GM21717 (cell line): Measurements from ENCODE around the gene KATNAL2.
A peak's percentile ranks its signal among the peaks of the same experiment; 100 is the strongest.
"Not testable (repeated sequence)": the region's sequence is repeated elsewhere in the genome, so short reads cannot be mapped to it uniquely, and the experiment has no call there.

Experiments used
- ATAC-seq: cut with Tn5 transposase; IDR thresholded peaks from one replicate; pipeline ENCODE4 v1.9.1; 2021; ENCODE audit warnings: mild to moderate bottlenecking, moderate library complexity; ENCODE audit not compliant: unreplicated experiment

Gene KATNAL2

DNA sequence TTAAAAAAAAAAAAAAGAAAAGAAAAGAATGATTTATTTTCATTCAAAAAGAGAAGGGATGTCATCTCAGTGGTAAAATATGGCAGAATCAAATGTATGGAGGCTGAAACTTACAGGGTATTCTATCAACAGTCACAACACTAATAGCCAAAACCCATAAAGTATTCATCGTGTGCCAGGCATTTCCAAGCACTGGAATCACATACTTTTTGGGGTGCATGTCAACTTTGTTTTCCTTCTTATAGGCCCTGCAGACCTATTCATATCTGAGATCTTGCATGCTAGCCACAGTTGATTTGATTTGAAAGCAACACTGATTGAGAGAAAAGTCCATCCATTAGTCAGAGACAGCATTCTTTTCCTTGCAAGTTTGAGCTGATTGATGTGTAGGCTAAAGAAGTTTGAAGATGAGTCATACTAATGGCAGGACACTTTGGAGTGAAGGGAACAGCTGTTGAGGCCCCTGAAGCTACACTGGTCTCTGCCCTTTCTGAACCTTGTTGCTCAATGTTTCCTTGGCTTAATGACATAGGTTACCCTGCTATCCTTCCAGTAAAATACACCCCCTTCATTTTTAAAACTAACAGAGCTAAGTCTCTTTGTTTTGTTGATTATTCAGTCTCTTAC is 22.0 kb downstream of the KATNAL2 start:
- ATAC-seq = no peak

GRCh38 chr18:46939998-46940571 is 22.7 kb downstream of the KATNAL2 start:
- ATAC-seq = no peak

- no peak for ATAC-seq
Observed at GRCh38 chr18:46942646-46943045, 25.2 kb downstream of the KATNAL2 start.

GRCh38 chr18:46946656-46947282 is 29.4 kb downstream of the KATNAL2 start:
- ATAC-seq = peak; percentile 96

DNA sequence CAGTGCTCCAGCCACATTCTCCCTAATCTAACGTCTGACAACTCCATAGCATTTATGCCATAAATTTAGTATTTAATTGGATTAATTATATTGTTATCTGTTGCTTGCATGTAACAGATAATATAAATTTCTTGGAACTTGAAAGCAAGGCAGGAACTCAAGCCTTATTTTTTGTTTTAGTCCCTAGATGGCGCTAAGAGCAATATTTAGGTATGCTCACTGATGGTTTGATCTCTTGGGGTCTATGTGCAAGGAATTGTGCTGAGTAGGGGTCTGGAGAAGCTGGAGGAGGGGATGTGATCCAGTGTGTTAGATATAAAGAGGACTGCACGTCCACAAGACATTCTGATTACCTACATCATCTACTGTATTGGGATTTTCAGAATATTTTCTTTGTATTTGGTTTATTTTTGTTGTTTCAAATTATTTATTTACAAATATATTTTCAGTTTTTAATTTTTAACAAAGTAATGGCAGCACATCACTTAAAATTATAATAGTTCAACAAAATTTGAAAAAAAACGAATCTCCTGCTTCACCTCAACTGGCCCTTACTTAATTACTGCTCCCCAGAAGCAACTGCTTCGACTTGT is 32.8 kb downstream of the KATNAL2 start:
- ATAC-seq = no peak

- no peak for ATAC-seq
Observed at GRCh38 chr18:46953195-46953594, 35.8 kb downstream of the KATNAL2 start.

- ATAC-seq = no peak
Observed at GRCh38 chr18:46958209-46958608, 40.8 kb downstream of the KATNAL2 start.

GRCh38 chr18:46963656-46964578 is 46.5 kb downstream of the KATNAL2 start:
- ATAC-seq = not testable (repeated sequence)

DNA sequence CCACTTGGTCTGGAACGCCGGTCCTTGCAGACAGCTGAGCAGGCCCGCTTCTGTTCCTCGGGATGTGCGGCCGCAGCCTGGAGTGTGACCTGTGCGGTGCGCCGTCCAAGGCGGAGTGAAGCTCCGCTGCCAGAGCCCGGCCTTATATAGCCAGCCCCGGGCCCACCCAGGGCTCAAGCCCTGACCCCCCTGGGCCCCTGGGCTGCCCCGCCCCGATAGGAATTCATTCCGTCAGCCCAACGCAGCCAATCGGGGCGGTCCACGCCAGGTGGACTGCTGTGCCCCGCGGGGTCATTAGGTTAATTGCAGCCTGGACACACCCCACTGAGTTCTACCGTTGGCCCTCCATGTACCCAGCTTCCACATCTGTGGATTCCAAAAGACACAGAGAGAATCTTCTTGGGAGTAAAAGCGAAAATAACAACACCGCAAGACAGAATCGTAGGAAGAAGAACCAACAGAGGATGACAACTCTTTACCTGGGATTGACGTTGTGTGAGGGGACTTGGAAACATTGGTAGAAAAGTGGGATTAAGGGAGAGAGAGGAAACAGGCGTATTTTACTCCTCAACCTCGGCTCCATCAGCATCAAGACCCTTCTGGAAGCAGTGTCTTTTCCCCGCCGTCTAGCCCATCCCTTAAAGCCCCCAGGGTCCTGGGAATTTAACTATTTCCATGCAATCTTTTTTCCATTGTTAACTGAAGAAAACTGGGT is 47.3 kb downstream of the KATNAL2 start:
- ATAC-seq = not testable (repeated sequence)

- ATAC-seq = not testable (repeated sequence)
Observed at GRCh38 chr18:46966266-46966665, 48.9 kb downstream of the KATNAL2 start.

GRCh38 chr18:46969551-46969950 is 52.1 kb downstream of the KATNAL2 start:
- ATAC-seq = not testable (repeated sequence)

DNA sequence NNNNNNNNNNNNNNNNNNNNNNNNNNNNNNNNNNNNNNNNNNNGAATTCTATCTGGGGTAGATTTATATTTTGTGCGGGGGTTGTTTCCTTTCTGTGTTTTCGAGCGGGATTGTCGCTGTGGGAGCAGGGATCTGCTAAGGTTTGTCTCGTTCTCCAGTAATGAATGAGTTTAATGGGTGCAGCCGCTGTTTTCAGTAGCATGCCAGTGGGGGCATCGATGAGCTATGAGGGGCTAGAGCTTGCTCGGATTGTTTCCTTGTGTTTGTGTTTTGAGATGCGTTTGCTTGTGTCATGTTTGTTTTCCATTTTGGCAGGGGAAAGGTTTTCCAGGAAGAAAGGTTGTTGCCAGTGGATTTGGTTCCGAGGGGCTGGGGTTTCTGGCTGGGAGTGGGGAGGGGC is 102.5 kb downstream of the KATNAL2 start:
- not testable (repeated sequence) for ATAC-seq

DNA sequence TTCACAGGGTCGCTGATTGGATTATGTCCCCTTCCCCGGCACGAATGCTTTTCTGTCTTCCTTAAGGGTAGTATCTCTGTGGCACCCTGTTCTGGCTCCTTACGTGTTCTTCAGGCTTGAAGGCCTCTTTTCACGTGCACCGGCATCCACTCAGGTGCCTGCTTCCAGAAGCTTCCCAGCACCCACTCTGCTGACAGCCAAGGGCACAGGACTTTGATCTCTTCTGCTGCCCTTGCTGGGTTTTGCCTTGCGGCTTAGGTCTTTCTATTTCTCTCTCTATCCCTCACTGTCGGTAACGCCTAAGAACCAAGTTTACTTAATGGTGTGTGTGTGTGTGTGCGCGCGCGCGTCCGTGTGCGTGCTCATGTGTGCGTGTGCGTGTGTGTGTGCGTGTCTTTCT is 103.4 kb downstream of the KATNAL2 start:
- not testable (repeated sequence) for ATAC-seq

DNA sequence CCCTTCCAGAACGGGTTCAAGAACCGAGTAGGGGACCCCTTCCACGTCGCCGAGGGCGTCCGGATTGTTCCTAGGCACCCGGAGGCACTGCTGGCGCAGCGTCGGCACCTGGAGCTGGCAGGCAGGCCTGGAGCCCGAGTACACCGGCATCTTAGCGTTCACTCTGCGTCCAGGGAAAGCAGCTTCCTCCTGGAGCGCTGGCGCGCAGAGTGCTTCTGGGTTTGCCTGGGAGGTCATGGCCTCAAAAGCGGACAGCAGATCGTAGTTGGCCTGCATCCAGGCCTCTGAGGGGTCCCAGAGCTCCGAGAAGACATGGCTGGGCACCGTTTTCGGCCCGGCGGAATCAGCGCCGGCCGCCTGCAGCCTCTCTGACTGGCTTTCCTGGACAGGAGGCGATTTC is 105.4 kb downstream of the KATNAL2 start:
- not testable (repeated sequence) for ATAC-seq

DNA sequence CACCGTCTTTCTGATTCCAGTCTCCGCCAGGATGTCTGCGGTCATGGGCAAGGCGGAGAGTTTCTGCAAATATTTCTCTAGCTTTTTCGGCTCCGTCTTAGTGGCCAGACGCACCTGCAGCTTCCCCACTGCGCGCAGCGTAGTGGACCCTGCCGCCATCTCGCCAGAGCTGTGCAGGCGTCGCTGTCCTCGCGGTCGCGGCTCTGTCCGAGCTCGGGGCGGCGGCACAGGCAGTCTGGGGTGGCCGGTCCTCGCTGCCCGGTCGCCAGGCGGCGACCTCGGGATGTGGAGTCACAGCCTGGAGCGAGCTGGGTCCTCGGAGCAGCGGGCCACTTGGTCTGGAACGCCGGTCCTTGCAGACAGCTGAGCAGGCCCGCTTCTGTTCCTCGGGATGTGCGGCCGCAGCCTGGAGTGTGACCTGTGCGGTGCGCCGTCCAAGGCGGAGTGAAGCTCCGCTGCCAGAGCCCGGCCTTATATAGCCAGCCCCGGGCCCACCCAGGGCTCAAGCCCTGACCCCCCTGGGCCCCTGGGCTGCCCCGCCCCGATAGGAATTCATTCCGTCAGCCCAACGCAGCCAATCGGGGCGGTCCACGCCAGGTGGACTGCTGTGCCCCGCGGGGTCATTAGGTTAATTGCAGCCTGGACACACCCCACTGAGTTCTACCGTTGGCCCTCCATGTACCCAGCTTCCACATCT is 106.5 kb downstream of the KATNAL2 start:
- ATAC-seq = not testable (repeated sequence)

DNA sequence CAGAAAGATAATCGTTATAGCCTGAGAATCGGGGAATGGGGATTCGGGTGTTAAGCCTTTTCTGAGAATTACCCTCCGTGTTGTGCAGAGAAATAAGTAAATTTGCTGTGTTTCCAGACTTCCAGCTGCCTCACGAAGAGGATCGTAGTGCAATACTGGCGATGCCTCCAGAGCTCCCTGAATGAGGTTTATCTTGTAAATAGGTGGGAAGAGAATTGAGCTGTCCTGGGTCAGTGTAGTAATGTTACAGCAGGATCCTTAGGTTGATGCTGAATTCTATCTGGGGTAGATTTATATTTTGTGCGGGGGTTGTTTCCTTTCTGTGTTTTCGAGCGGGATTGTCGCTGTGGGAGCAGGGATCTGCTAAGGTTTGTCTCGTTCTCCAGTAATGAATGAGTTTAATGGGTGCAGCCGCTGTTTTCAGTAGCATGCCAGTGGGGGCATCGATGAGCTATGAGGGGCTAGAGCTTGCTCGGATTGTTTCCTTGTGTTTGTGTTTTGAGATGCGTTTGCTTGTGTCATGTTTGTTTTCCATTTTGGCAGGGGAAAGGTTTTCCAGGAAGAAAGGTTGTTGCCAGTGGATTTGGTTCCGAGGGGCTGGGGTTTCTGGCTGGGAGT is 108.3 kb downstream of the KATNAL2 start:
- not testable (repeated sequence) for ATAC-seq

DNA sequence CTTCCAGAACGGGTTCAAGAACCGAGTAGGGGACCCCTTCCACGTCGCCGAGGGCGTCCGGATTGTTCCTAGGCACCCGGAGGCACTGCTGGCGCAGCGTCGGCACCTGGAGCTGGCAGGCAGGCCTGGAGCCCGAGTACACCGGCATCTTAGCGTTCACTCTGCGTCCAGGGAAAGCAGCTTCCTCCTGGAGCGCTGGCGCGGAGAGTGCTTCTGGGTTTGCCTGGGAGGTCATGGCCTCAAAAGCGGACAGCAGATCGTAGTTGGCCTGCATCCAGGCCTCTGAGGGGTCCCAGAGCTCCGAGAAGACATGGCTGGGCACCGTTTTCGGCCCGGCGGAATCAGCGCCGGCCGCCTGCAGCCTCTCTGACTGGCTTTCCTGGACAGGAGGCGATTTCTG is 111.3 kb downstream of the KATNAL2 start:
- ATAC-seq = not testable (repeated sequence)

- not testable (repeated sequence) for ATAC-seq
Observed at GRCh38 chr18:47029684-47030353, 112.4 kb downstream of the KATNAL2 start.

- ATAC-seq = not testable (repeated sequence)
Observed at GRCh38 chr18:47030887-47031286, 113.5 kb downstream of the KATNAL2 start.
